HCT116 (cell line): ENCODE measurements around the gene CSNK1G2.

Experiments
- EGR1 ChIP-seq: IDR thresholded peaks from 2 replicates; pipeline ENCODE4 v1.6.1; 2012; ENCODE audit warnings: low read depth
- EZH2phosphoT487 ChIP-seq: fragments of 200-600 bp; IDR thresholded peaks from 2 replicates; pipeline ENCODE4 v1.6.1; 2018; ENCODE audit warnings: antibody characterized with exemption, borderline replicate concordance
- POLR2A ChIP-seq: IDR thresholded peaks from 2 replicates; pipeline ENCODE4 v1.7.0; 2011; ENCODE audit warnings: borderline replicate concordance; ENCODE audit not compliant: insufficient read depth, insufficient read length; ENCODE audit errors: extremely low read depth
- POLR2AphosphoS5 ChIP-seq: IDR thresholded peaks from 2 replicates; pipeline ENCODE4 v1.6.1; 2011; ENCODE audit warnings: mild to moderate bottlenecking, low read depth, low read length, moderate library complexity
- RAD21 ChIP-seq: IDR thresholded peaks from 2 replicates; pipeline ENCODE4 v1.6.1; 2012; ENCODE audit warnings: low read depth, mild to moderate bottlenecking
- SIN3A ChIP-seq: IDR thresholded peaks from 2 replicates; pipeline ENCODE4 v1.6.1; 2012; ENCODE audit warnings: low read depth
- ZNF274 ChIP-seq: fragments of 200-500 bp; sonication (Bioruptor generic); IDR thresholded peaks from 2 replicates; pipeline ENCODE4 v1.6.1; 2014; ENCODE audit warnings: mild to moderate bottlenecking, low read depth, low read length, inconsistent platforms
- TF ChIP-seq, protein P1 (sequence below), 3 experiments: fragments of 200-600 bp in 1 of 3; sonication (generic) in 1 of 3; IDR thresholded peaks in 2 of 3; conservative IDR thresholded peaks in 1 of 3; 2 replicates each; pipeline ENCODE4 v1.5.1; 2012 to 2017; ENCODE audit warnings: low read depth in 2 of 3, low read length in 2 of 3, antibody characterized with exemption in 1 of 3, borderline replicate concordance in 1 of 3, control low read depth in 1 of 3, mild to moderate bottlenecking in 1 of 3, mixed read lengths in 1 of 3, mixed run types in 1 of 3, moderate library complexity in 1 of 3; ENCODE audit not compliant: insufficient read depth in 1 of 3
- TF ChIP-seq, protein P2 (sequence below): IDR thresholded peaks from 2 replicates; pipeline ENCODE4 v1.6.1; 2012; ENCODE audit warnings: low read depth

DNA sequence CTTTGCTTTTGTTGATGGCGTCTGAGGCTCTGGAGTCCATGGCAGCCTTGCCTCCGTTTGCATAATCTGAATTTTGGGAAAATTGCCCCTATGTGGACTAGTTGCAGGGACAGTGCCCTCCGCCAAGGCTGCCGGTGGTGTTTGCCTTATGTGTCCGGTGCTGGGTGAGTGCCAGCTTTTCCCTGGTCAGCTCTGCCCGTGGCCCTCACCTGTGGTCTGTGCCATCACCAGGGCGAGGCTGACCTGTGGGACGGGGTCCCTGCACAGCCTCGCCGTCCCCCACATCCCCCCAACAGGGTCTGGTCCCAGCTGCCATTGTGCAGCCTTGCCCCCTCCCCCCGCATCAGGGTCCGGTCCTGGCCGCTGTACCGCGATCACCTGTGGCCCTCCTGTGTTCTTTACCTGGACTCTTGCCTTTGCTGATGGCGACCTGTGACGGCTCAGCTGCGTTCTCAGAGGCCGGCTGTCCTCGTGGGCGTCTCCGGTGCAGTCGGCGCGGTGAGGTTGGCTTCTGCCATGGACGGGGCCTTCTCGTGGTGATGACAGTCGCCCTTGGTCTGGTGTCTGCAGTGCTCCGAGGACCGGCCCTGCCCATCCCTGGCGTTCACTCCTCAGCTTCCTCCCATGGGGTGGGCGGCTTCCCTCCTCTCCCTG, 12.6 kb downstream of the CSNK1G2 start:
- TF ChIP-seq POLR2A (no peak), ZNF274 (no peak), RAD21 (no peak), POLR2AphosphoS5 (no peak), SIN3A (no peak), EGR1 (no peak), EZH2phosphoT487 (no peak)
- TF ChIP-seq, protein P1, sequence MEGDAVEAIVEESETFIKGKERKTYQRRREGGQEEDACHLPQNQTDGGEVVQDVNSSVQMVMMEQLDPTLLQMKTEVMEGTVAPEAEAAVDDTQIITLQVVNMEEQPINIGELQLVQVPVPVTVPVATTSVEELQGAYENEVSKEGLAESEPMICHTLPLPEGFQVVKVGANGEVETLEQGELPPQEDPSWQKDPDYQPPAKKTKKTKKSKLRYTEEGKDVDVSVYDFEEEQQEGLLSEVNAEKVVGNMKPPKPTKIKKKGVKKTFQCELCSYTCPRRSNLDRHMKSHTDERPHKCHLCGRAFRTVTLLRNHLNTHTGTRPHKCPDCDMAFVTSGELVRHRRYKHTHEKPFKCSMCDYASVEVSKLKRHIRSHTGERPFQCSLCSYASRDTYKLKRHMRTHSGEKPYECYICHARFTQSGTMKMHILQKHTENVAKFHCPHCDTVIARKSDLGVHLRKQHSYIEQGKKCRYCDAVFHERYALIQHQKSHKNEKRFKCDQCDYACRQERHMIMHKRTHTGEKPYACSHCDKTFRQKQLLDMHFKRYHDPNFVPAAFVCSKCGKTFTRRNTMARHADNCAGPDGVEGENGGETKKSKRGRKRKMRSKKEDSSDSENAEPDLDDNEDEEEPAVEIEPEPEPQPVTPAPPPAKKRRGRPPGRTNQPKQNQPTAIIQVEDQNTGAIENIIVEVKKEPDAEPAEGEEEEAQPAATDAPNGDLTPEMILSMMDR (IDR thresholded peaks at IDR 0.05 in 2 of 3, conservative IDR thresholded peaks at IDR 0.05 in 1 of 3; ENCODE audit: borderline replicate concordance in 1 of 3, insufficient read depth in 1 of 3, low read depth in 2 of 3, low read length in 2 of 3) = no peak
- TF ChIP-seq, protein P2, sequence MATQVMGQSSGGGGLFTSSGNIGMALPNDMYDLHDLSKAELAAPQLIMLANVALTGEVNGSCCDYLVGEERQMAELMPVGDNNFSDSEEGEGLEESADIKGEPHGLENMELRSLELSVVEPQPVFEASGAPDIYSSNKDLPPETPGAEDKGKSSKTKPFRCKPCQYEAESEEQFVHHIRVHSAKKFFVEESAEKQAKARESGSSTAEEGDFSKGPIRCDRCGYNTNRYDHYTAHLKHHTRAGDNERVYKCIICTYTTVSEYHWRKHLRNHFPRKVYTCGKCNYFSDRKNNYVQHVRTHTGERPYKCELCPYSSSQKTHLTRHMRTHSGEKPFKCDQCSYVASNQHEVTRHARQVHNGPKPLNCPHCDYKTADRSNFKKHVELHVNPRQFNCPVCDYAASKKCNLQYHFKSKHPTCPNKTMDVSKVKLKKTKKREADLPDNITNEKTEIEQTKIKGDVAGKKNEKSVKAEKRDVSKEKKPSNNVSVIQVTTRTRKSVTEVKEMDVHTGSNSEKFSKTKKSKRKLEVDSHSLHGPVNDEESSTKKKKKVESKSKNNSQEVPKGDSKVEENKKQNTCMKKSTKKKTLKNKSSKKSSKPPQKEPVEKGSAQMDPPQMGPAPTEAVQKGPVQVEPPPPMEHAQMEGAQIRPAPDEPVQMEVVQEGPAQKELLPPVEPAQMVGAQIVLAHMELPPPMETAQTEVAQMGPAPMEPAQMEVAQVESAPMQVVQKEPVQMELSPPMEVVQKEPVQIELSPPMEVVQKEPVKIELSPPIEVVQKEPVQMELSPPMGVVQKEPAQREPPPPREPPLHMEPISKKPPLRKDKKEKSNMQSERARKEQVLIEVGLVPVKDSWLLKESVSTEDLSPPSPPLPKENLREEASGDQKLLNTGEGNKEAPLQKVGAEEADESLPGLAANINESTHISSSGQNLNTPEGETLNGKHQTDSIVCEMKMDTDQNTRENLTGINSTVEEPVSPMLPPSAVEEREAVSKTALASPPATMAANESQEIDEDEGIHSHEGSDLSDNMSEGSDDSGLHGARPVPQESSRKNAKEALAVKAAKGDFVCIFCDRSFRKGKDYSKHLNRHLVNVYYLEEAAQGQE = no peak
